Neural crest cell (in vitro differentiated cells): ENCODE results near the gene USP6NL. TPM values are rescaled to one million over a fixed set of nuclear protein-coding genes. Genes with fewer than 3 reads are reported as not detected.
A peak's percentile ranks its signal among the peaks of the same experiment; 100 is the strongest.

ENCODE experiments used
- DNase-seq: peaks from one replicate; pipeline ENCODE4 v3.0.0; 2021; ENCODE audit warnings: low read depth, mixed read lengths, low spot score
- H3K27ac Mint-ChIP-seq: one replicate; pipeline ENCODE4 v1.8.0; 2021; ENCODE audit warnings: mild to moderate bottlenecking, mixed read lengths; ENCODE audit not compliant: unreplicated experiment
- H3K27me3 Mint-ChIP-seq: 2 replicates; pipeline ENCODE4 v1.8.0; 2021; ENCODE audit warnings: low read depth, mild to moderate bottlenecking, mixed read lengths
- H3K36me3 Mint-ChIP-seq: 2 replicates; pipeline ENCODE4 v1.8.0; 2021; ENCODE audit warnings: low read depth, mild to moderate bottlenecking, mixed read lengths
- H3K4me1 Mint-ChIP-seq: 2 replicates; pipeline ENCODE4 v1.8.0; 2021; ENCODE audit warnings: mixed read lengths
- H3K4me3 Mint-ChIP-seq: one replicate; pipeline ENCODE4 v1.8.0; 2021; ENCODE audit warnings: mild to moderate bottlenecking, mixed read lengths
- H3K9me3 Mint-ChIP-seq: 2 replicates; pipeline ENCODE4 v1.8.0; 2021; ENCODE audit warnings: mixed read lengths
- total RNA-seq: library from RNA; stranded (reverse); gene quantifications from 2 replicates; pipeline ENCODE4 v1.2.1, GENCODE V29; 2021
- TF ChIP-seq, protein P1 (sequence below): fragments of 200-600 bp; sonication (generic); conservative IDR thresholded peaks from 2 replicates; pipeline ENCODE4 v1.5.0; 2021; ENCODE audit warnings: antibody characterized with exemption, mild to moderate bottlenecking

USP6NL gene
- total RNA-seq, 1 donor from 2014 or later = 35.3 TPM

DNA sequence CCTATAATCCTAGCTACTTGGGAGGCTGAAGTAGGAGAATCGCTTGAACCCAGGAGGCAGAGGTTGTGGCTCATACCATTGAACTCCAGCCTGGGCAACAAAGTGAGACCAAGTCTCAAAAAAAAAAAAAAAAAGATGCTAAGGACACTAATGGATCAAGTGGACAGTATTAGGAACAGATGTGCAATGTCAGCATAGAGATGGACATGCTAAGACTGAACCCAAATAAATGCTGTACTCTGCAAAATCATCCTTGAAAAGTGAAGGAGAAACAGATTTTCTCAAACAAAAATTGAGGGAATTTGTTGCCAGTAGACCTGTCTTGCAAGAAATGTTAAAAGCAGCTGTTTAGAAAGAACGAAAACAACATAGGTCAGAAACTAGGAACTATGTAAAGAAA, 194.5 kb downstream of the USP6NL start:
- Mint-ChIP-seq H3K9me3 (peaks cover 15% of the 10 kb centered on the region), H3K36me3 (peaks cover 11% of the 10 kb centered on the region), H3K4me1 (peaks cover 15% of the 10 kb centered on the region), H3K27ac (no peak overlapping the region), H3K4me3 (no peak overlapping the region), H3K27me3 (no peaks in the 10 kb centered on the region)
- TF ChIP-seq, protein P1, sequence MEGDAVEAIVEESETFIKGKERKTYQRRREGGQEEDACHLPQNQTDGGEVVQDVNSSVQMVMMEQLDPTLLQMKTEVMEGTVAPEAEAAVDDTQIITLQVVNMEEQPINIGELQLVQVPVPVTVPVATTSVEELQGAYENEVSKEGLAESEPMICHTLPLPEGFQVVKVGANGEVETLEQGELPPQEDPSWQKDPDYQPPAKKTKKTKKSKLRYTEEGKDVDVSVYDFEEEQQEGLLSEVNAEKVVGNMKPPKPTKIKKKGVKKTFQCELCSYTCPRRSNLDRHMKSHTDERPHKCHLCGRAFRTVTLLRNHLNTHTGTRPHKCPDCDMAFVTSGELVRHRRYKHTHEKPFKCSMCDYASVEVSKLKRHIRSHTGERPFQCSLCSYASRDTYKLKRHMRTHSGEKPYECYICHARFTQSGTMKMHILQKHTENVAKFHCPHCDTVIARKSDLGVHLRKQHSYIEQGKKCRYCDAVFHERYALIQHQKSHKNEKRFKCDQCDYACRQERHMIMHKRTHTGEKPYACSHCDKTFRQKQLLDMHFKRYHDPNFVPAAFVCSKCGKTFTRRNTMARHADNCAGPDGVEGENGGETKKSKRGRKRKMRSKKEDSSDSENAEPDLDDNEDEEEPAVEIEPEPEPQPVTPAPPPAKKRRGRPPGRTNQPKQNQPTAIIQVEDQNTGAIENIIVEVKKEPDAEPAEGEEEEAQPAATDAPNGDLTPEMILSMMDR = no peak
- DNase-seq = no peak

DNA sequence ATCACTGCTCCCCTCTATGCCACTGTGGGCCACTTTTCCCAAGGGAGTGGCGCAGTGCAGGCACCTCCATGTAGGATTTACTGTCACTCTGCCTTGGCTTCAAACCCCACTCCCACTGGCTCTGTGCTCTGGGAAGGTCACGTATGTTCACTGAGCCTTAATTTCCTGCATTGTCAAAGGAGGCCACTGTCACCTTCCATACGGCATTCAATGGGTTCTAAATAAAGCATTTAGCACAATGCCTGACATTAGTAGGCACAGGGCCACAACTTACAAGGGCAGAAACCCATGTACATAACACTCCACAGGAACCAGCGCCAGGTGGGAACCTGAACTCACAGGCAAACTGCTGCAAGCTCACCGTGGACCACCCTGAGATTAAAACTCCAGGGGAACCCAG, 196.4 kb downstream of the USP6NL start:
- no peak overlapping the region for H3K4me3 Mint-ChIP-seq
- peaks cover 15% of the 10 kb centered on the region for H3K4me1 Mint-ChIP-seq
- H3K27me3 Mint-ChIP-seq = no peaks in the 10 kb centered on the region
- H3K9me3 Mint-ChIP-seq = peaks cover 17% of the 10 kb centered on the region
- TF ChIP-seq, protein P1 = no peak
- H3K36me3 Mint-ChIP-seq = peaks cover 14% of the 10 kb centered on the region
- H3K27ac Mint-ChIP-seq = peak overlapping the region; percentile 55
- DNase-seq = no peak

DNA sequence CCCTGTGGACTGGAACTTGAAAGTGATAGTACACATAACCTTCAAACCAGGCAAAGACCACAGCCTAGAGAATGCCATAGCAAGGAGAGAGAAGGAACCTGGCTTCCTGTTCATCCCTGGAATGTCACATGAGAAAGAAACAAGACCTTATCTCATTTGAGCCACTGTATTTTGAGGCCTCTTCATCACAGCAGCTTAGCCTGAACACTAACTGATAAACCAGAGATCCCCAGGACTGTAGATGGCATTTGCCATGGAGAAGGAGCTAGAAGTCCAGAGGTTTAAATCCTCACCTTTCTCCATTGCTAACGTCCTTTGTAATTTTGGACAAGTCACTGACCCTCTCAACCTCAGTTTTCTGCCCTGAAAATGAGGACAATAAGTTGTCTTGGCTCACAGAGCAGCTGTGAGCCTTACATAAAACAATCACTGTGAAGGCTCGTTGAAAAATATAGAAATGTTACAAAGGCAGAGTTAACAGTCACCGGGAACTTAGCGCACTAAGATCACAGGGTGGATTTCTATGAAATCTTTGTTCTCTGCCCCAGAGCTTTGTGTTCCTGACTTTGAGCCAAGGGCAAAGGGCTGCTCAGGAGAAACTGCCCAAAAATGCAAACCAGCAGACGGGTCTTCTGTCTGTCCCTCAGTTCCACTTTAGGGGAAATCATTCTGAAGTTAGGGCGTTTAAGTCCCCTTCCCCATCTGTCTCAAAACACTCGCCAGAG, 197.0 kb downstream of the USP6NL start:
- Mint-ChIP-seq H3K27ac (peak overlapping the region; percentile 55), H3K4me3 (no peak overlapping the region), H3K4me1 (peaks cover 15% of the 10 kb centered on the region), H3K27me3 (no peaks in the 10 kb centered on the region), H3K36me3 (peaks cover 14% of the 10 kb centered on the region), H3K9me3 (peaks cover 16% of the 10 kb centered on the region)
- DNase-seq = no peak
- TF ChIP-seq, protein P1 = no peak

DNA sequence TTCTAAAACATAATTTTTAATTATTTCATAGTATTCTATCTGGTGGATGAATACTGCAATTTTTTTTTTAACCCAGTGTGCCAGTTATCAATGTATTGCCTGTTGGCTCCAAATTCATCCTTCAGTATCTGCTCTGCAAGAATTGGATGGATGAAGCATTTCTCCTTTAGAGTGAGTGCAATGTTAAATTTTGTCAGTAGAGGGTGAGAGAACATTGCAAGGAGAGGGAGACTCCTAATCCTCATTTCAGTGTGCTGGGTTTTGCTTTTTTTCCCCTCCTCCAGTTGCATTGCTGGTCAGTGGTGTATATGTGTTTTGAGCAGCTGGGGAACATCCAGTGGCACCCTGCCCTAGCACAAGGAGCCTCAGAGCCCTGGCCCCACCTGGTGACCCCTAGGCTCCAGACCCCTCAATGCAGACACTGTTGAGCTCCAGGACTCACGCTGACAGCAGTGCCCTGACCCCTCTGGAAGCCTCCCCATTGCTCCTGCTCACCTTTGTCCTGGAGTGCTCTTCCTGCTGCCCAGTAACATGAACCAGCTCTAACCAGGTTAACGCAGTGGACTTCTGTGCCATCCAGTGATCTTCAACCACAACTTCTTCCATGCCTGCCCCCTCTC, 199.4 kb downstream of the USP6NL start:
- Mint-ChIP-seq H3K36me3 (peaks cover 12% of the 10 kb centered on the region), H3K4me3 (no peak overlapping the region), H3K27ac (no peak overlapping the region), H3K9me3 (peaks cover 19% of the 10 kb centered on the region), H3K4me1 (peaks cover 15% of the 10 kb centered on the region), H3K27me3 (no peaks in the 10 kb centered on the region)
- TF ChIP-seq, protein P1 = peak; percentile 31
- no peak for DNase-seq

DNA sequence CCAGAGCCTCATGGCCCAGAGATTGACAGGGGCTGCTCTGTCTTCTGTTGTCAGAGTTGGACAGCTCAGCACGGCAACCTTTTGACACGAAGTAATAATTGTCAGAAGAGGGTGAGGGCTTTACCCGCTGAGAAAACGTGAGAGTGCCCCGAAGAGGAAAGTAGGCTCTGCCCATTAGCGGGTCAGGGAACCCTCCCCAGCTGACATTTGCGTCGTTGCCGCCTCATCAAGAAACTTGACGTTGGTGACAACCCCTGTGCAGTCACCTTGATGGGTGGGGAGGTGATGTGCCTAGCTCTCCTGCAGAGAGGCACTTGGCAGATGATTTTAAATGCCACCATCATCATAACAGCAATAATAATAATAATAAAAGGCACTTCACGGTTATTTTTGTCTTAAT, 202.1 kb downstream of the USP6NL start:
- DNase-seq = no peak
- TF ChIP-seq, protein P1 = no peak
- Mint-ChIP-seq H3K4me3 (no peak overlapping the region), H3K36me3 (peaks cover 12% of the 10 kb centered on the region), H3K9me3 (peaks cover 21% of the 10 kb centered on the region), H3K27me3 (no peaks in the 10 kb centered on the region), H3K27ac (no peak overlapping the region), H3K4me1 (peaks cover 7% of the 10 kb centered on the region)
